GM10847 (cell line): Measurements from ENCODE around the gene VPS37C.

Experiments
- POLR2A ChIP-seq: IDR thresholded peaks from 2 replicates; pipeline ENCODE4 v1.6.1; 2011; ENCODE audit not compliant: insufficient read length; ENCODE audit errors: extremely low read depth

VPS37C gene

GRCh38 chr11:61082062-61082870 lies 79.0 kb downstream of the VPS37C start:
- TF ChIP-seq POLR2A = no peak

GRCh38 chr11:61080986-61081590 lies 80.1 kb downstream of the VPS37C start:
- no peak for TF ChIP-seq POLR2A

- no peak for TF ChIP-seq POLR2A
Observed at GRCh38 chr11:61080526-61080925, 80.7 kb downstream of the VPS37C start.
